ENCODE data around the gene PPM1H.

Gene PPM1H

DNA sequence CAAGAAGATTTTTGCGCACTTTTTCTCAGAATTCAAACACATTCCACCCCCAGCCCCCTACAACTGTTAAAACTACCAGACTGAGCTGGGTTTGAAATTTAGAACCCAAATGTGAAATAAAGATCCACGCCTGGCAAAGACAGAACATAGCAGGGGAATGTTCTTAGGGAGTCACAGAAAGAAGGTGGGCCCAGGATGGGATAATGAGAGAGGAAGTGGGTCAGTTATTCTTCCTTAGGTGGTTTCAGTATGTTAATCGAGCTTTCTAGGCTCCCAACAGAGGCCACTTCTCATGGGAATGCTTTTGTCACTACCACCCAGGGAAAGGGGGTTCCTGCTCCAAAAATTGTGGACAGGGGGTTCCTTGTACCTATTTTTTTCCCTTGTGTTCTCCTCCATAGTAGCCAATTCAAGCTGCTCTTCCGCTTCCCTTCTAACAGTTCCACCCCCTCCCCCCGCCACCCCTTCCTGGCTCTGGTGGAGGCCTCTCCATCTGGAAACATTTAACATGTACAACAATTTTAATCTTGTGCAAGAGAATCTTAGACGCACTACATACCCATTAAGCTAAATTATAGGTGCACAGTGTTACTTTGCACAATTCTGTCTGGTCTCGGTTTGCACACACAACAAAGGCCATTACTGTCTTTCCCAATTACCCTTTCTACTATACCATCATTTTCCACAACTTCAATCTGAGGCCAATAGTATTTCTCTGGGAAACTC lies 250.2 kb downstream of the PPM1H start:
- ChIA-PET POLR2A (no interaction called here), CTCF (interaction anchor here (1.0 to 2.7 kb wide), 3 partner anchors 9 to 10 kb away, joined by 3 to 7 read pairs (median 4); no protein-coding TSS in a partner anchor)
- TF ChIP-seq, protein P1, sequence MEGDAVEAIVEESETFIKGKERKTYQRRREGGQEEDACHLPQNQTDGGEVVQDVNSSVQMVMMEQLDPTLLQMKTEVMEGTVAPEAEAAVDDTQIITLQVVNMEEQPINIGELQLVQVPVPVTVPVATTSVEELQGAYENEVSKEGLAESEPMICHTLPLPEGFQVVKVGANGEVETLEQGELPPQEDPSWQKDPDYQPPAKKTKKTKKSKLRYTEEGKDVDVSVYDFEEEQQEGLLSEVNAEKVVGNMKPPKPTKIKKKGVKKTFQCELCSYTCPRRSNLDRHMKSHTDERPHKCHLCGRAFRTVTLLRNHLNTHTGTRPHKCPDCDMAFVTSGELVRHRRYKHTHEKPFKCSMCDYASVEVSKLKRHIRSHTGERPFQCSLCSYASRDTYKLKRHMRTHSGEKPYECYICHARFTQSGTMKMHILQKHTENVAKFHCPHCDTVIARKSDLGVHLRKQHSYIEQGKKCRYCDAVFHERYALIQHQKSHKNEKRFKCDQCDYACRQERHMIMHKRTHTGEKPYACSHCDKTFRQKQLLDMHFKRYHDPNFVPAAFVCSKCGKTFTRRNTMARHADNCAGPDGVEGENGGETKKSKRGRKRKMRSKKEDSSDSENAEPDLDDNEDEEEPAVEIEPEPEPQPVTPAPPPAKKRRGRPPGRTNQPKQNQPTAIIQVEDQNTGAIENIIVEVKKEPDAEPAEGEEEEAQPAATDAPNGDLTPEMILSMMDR (IDR thresholded peaks at IDR 0.05; ENCODE audit: control extremely low read depth, extremely low read depth, low read depth, missing control alignments): no peak
- DNase-seq (ENCODE audit: extremely low spot score): no peak

DNA sequence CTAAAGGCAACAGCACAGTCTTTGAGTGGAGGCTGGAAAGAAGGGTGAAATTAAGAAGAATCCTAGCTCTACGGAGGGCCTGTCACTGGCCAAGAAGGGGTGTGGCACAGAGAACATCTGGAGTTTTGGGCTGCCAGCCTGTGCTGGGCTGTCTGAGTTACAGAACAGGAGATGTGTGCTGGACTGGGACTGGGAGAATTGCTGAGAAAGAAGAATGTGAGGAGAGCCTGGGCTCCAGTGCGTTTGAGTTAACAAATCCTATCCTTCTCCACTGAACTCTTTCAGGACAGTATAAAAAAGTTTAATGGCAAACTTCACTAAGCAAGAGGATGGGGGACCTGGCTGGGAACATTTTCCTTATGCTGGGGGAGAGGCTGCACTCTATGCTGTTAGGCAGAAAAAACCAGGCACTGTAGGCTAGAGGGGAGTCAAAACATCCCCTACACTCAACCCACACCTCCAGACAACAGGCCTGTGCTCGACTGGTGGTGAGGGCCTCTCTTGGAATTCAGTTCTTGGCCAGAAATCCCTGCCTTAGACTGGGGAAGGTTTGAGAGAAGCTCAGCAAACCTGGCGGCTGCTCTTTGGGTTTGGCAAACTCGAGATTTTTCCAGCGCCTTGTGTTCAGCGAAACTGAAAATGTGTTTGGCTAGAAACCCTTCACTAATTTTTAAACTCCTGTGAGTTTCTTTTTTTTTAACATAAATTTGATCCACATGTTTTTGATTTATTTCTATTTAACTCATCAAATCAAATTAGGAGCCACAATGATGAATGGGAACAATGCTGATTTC lies 251.0 kb downstream of the PPM1H start:
- ChIA-PET POLR2A (no interaction called here), CTCF (interaction anchor here (1.0 to 2.1 kb wide), 4 partner anchors 9 to 18 kb away, joined by 3 to 6 read pairs (median 4); no protein-coding TSS in a partner anchor)
- DNase-seq (ENCODE audit: extremely low spot score): no peak
- TF ChIP-seq, protein P1 (IDR thresholded peaks at IDR 0.05; ENCODE audit: control extremely low read depth, extremely low read depth, low read depth, missing control alignments): no peak

DNA sequence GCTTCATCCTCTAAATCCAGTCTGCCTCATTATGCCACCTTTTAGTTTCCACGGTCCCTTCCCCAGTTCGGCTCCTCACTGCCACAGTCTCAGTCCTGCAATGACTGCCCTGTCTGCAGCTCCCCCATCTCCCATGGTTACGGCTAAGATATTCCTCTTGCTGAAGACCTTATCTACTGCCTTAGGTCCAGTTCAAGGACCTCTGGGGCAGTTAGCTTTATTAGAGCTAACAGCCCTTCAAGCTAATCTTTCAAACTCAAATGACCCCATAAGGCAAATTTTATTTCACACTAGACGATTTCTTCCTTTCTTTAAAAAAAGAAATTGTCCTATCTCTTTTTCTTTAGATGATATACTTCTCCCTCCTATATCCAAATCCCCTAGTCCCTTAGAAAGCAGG lies 253.6 kb downstream of the PPM1H start:
- CTCF ChIA-PET: interaction anchor here (1.1 to 1.2 kb wide), 2 partner anchors 10 to 14 kb away, joined by 3 to 4 read pairs; no protein-coding TSS in a partner anchor
- TF ChIP-seq, protein P1 (IDR thresholded peaks at IDR 0.05; ENCODE audit: control extremely low read depth, extremely low read depth, low read depth, missing control alignments): no peak
- DNase-seq (ENCODE audit: extremely low spot score): no peak
- POLR2A ChIA-PET: no interaction called here

DNA sequence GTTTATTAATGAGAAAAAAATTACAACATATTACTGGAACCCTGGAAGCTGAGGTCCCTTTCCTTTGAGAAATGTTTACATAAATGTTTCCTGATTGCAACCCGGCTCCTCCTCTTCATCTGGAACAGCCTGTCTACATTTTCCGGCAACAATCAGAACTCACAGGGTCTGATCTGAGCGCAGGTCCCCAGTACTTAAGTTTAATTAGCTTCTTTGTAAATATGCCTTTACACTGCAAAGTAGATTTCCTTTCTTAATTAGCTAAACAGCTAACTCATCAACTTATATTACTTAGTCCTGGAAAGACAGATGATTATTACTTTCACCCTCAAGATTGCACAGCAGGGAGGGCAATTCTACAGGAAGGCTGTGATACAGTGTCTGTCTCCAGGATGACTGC lies 255.3 kb downstream of the PPM1H start:
- TF ChIP-seq, protein P1 (IDR thresholded peaks at IDR 0.05; ENCODE audit: control extremely low read depth, extremely low read depth, low read depth, missing control alignments): no peak
- CTCF ChIA-PET: interaction anchor here (1.2 to 3.0 kb wide), 4 partner anchors 15 to 30 kb away, joined by 5 to 8 read pairs (median 6); no protein-coding TSS in a partner anchor
- DNase-seq (ENCODE audit: extremely low spot score): no peak
- POLR2A ChIA-PET: no interaction called here

DNA sequence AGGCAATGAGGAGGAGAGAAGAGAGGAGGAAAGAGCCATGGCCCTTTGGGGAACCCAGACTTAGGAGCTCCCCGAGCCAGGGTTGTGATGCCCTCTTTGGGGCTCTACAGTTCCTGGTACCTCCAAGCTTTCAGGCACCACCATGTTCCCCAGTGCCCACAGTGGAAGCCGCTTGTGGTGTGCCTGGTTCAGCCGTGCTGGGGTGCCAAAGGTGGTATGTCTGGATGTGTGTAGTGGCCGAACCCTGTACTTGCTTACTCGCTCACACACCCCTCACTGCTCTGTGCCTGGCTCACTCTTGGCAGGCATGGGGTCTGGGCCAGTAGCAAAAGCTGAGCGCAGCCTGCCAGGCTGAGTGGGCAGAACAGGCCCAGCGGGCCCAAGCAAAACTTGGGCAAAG lies 257.6 kb downstream of the PPM1H start:
- ChIA-PET POLR2A (no interaction called here), CTCF (interaction anchor here (3.0 kb wide), 1 partner anchor 17 kb away, joined by 8 read pairs; no protein-coding TSS in a partner anchor)
- DNase-seq (ENCODE audit: extremely low spot score): no peak
- TF ChIP-seq, protein P1 (IDR thresholded peaks at IDR 0.05; ENCODE audit: control extremely low read depth, extremely low read depth, low read depth, missing control alignments): no peak

DNA sequence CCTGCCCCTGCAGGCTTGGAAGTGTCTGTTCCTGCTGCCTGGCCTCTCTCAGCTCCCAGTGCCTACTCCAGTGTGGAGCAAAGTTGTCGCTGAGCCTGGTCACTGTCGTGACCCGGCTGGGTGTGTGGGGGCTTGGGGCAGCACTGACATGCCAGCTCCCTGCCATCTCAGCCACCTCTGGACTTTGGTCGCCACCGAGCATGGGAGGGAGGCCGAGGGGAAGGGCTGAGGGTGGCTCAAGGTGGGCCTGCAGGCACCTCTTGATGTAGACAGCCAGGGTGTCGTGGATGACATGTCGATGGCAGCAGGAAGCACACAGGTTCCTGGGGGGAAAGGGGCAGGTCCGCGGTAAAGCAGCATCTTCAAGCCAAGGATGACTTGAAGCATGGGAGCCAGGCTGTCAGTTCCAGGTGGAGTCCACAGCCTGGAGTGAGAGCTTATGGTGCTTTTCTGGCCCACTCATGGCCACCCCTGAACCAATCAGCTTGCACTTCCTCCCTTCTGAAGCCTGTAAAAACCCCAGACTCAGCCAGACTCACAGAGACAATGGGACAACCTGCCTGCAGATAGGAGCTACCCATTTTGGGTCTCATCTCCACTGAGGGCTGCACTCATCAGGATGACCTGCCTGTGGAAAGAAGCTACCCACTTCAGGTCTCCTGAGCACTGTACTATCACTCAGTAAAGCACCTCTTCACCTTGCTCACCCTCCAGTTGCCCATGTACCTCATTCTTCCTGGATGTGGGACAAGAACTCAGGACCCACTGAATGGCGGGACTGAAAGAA lies 258.2 kb downstream of the PPM1H start:
- CTCF ChIA-PET: interaction anchor here (1.1 to 1.9 kb wide), 2 partner anchors 18 to 30 kb away, joined by 3 to 6 read pairs; no protein-coding TSS in a partner anchor
- POLR2A ChIA-PET: no interaction called here

More for the DNA sequence above, 258.2 kb downstream of the PPM1H start:
- DNase-seq (ENCODE audit: extremely low spot score): no peak
- TF ChIP-seq, protein P1 (IDR thresholded peaks at IDR 0.05; ENCODE audit: control extremely low read depth, extremely low read depth, low read depth, missing control alignments): no peak
